KMS-11 (cell line): ENCODE data around the gene DHCR24.

Experiments used
- H2AFZ ChIP-seq: fragments of 200-600 bp; sonication (generic); 2 replicates; pipeline ENCODE4 v1.6.1; 2016; ENCODE audit warnings: antibody characterized with exemption, mixed run types, low read depth
- H3K27ac ChIP-seq: fragments of 200-600 bp; sonication (generic); 2 replicates; pipeline ENCODE4 v1.6.1; 2016; ENCODE audit warnings: mild to moderate bottlenecking, mixed run types
- H3K27me3 ChIP-seq: fragments of 200-600 bp; sonication (generic); 2 replicates; pipeline ENCODE4 v1.6.1; 2017; ENCODE audit warnings: mild to moderate bottlenecking, low read depth, mixed run types, moderate library complexity; ENCODE audit not compliant: insufficient read depth
- H3K36me3 ChIP-seq: fragments of 200-600 bp; sonication (generic); 2 replicates; pipeline ENCODE4 v1.6.1; 2017; ENCODE audit warnings: mild to moderate bottlenecking, mixed run types; ENCODE audit not compliant: insufficient read depth
- H3K4me1 ChIP-seq: fragments of 200-600 bp; sonication (generic); 2 replicates; pipeline ENCODE4 v1.6.1; 2016; ENCODE audit warnings: mild to moderate bottlenecking, low read depth, mixed run types; ENCODE audit not compliant: poor library complexity, severe bottlenecking
- H3K4me2 ChIP-seq: fragments of 200-600 bp; sonication (generic); 2 replicates; pipeline ENCODE4 v1.7.0; 2016; ENCODE audit warnings: mild to moderate bottlenecking, mixed run types
- H3K4me3 ChIP-seq: fragments of 200-600 bp; sonication (generic); IDR thresholded peaks from 2 replicates; pipeline ENCODE4 v1.6.1; 2017; ENCODE audit warnings: low read depth, low read length, mixed read lengths; ENCODE audit not compliant: insufficient read depth
- H3K79me2 ChIP-seq: fragments of 200-600 bp; sonication (generic); 2 replicates; pipeline ENCODE4 v1.6.1; 2016; ENCODE audit warnings: low read depth, mixed run types; ENCODE audit not compliant: insufficient read depth
- H3K9ac ChIP-seq: fragments of 200-600 bp; sonication (generic); 2 replicates; pipeline ENCODE4 v1.6.1; 2016; ENCODE audit warnings: mild to moderate bottlenecking, mixed run types
- H4K20me1 ChIP-seq: fragments of 200-600 bp; sonication (generic); 2 replicates; pipeline ENCODE4 v1.6.1; 2016; ENCODE audit warnings: mild to moderate bottlenecking, mixed run types; ENCODE audit not compliant: insufficient read depth
- TF ChIP-seq, protein P1 (sequence below): fragments of 200-600 bp; sonication (generic); conservative IDR thresholded peaks from 2 replicates; pipeline ENCODE4 v1.6.1; 2017; ENCODE audit warnings: low read depth, mild to moderate bottlenecking, antibody characterized with exemption, low read length, moderate library complexity, mixed read lengths

Gene DHCR24

DNA sequence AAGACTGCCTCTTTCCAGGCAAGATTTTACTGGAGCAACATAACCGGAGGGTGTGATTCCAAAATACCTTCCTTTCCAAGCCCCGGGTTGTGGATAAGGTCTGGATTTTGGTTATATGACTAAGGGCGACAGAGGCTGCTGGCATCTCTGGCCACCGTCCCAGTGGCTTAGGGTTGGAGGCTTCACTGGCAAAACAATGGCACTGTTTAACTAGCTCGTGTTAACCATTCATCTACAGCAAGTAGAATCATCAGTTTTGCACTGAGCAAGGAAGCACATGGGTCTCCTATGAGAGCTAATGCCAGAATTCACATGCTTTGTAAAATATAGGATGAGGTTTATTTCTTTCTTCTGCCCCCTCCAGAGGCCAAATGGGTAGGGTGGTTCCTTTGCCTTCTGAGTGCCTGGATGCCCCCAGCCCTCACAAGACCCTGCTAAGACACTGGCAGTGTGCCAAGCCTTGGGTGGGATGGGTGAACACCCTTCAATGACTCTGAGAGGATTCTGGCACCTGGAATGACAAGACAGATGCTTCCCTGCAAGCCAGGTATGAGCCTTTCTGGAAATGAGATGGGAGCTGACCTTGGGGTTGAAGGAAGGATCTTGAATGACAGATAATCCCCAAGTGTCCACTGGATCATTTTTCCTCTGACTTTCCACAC is 36.8 kb downstream of the DHCR24 start:
- H2AFZ ChIP-seq, result no peak overlapping the region
- H3K4me3 ChIP-seq, result no peak overlapping the region
- TF ChIP-seq, protein P1, sequence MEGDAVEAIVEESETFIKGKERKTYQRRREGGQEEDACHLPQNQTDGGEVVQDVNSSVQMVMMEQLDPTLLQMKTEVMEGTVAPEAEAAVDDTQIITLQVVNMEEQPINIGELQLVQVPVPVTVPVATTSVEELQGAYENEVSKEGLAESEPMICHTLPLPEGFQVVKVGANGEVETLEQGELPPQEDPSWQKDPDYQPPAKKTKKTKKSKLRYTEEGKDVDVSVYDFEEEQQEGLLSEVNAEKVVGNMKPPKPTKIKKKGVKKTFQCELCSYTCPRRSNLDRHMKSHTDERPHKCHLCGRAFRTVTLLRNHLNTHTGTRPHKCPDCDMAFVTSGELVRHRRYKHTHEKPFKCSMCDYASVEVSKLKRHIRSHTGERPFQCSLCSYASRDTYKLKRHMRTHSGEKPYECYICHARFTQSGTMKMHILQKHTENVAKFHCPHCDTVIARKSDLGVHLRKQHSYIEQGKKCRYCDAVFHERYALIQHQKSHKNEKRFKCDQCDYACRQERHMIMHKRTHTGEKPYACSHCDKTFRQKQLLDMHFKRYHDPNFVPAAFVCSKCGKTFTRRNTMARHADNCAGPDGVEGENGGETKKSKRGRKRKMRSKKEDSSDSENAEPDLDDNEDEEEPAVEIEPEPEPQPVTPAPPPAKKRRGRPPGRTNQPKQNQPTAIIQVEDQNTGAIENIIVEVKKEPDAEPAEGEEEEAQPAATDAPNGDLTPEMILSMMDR, result no peak
- no peaks in the 10 kb centered on the region for H3K79me2 ChIP-seq
- H4K20me1 ChIP-seq, result no peaks in the 10 kb centered on the region
- no peaks in the 10 kb centered on the region for H3K27me3 ChIP-seq
- H3K9ac ChIP-seq, result no peak overlapping the region
- no peaks in the 10 kb centered on the region for H3K36me3 ChIP-seq
- H3K4me1 ChIP-seq, result no peaks in the 10 kb centered on the region
- H3K27ac ChIP-seq, result no peak overlapping the region
- no peak overlapping the region for H3K4me2 ChIP-seq

DNA sequence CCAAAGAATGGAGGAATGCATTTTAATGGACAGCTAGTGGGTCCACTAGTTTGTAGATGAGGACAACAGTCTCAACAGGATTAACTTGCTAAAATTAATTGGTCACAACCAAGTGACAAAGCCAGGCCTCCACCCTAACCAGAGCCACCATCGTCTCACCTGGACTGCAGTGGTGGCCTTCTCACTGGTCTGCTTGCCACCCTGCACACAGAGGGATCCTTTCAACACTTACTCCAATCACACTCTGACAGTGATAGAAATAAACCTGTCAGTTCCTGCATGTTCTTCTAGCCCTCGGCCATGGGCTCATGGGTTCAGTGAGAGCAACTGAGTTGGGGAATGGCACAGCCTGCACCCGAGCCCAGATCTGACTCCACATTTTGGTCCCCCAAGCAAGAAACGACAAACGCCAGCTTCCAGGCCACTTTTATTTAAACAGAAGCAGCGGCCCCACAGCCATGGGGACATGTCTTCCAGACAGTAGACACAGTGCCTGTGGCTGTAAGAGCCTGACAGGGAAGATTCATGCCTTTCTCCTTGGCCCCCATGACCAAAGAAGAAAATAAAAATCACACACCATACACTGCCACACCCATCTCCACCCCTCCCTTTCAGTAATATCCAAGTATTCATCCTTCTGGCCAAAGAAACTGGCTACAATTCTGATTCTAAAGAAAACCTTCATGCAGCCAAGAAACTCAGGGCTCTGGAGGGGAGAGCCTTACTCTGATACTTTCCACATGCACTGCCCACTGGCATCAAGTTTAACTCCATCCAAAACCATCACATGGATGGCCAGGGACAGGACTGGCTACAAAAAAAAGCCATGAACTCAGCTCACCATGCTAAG is 37.6 kb downstream of the DHCR24 start:
- Histone ChIP-seq H3K27me3 (no peaks in the 10 kb centered on the region), H3K79me2 (no peaks in the 10 kb centered on the region), H3K9ac (no peak overlapping the region), H3K27ac (no peak overlapping the region), H4K20me1 (no peaks in the 10 kb centered on the region), H2AFZ (no peak overlapping the region), H3K4me3 (no peak overlapping the region), H3K4me1 (no peaks in the 10 kb centered on the region), H3K36me3 (no peaks in the 10 kb centered on the region), H3K4me2 (no peak overlapping the region)
- TF ChIP-seq, protein P1, result no peak

DNA sequence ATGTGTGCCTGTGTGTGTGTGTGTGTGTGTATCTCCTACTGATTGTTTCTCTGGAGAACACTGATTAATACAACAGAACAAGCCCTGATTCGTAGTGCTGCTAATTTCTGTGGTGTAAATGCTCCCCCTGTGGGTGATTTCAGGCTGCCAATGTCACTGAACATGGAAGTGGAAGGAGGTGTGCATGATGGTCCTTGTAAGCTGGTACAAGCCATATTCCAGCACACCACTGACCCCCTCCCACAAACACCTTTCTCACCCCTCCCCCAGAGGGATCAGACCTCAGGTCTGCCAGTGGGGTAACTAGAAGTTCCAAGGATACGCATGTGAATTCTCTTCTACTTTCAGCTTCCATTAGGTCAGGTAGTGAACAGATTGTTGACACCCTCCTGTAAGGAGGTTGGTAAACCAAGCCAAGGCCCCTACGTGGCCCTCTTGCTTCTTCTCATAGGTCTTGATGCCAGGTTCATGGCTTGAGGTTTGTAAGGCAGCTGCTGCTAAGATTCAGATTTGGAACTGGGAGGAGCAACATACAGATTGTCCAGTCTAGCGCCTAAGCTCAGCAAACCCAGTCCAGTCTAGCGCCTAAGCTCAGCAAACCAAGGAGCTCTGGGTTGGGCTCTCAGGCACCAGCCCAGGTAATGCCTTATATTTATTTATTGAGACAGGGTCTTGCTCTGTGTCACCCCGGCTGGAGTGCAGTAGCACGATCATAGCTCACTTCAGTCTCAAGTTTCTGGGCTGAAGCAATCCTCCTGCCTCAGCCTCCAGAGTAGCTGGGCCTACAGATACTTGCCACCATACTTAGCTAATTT is 38.7 kb downstream of the DHCR24 start:
- Histone ChIP-seq H3K4me2 (no peak overlapping the region), H2AFZ (no peak overlapping the region), H3K79me2 (no peaks in the 10 kb centered on the region), H3K36me3 (no peaks in the 10 kb centered on the region), H3K27me3 (no peaks in the 10 kb centered on the region), H4K20me1 (no peaks in the 10 kb centered on the region), H3K9ac (no peak overlapping the region), H3K4me3 (no peak overlapping the region), H3K27ac (no peak overlapping the region), H3K4me1 (no peaks in the 10 kb centered on the region)
- TF ChIP-seq, protein P1, result no peak

DNA sequence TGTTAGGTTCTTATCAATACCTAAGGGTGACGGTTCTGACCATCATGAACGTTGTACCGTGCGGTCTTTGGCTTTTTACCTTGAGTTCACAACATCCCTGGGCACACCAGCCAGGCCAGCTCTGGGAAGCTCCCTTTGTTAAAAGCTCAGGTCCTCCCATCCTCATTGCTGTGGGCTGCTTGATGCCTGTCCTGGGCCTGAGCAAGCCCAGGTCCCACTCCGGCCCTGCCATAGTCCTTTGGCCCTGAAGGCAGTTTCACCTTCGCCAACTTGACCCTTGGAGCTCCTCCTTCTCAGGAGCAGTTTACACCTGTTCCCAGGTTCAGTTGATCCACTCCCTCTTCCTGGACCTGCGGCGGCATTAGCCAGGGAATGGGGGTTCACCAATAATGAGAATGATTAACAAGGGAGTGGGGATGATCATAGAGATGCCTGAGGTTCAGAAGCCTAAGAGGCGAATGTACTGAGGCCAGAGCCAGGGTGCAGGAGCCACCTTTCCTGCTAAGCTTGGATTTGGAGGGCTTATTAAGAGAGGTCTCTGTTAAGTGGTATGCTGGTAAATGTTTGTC is 40.2 kb downstream of the DHCR24 start:
- H3K79me2 ChIP-seq, result no peaks in the 10 kb centered on the region
- H3K27ac ChIP-seq, result no peak overlapping the region
- no peaks in the 10 kb centered on the region for H3K4me1 ChIP-seq
- no peak overlapping the region for H3K9ac ChIP-seq
- no peak overlapping the region for H2AFZ ChIP-seq
- no peak overlapping the region for H3K4me2 ChIP-seq
- no peaks in the 10 kb centered on the region for H3K36me3 ChIP-seq
- H3K27me3 ChIP-seq, result no peaks in the 10 kb centered on the region
- no peaks in the 10 kb centered on the region for H4K20me1 ChIP-seq
- TF ChIP-seq, protein P1, result no peak
- no peak overlapping the region for H3K4me3 ChIP-seq
